T1000 (cell line): ENCODE data around the gene EXOC7.

Experiments used
- DNase-seq: peaks from one replicate; lab custom pipeline; 2025; ENCODE audit warnings: mixed read lengths; lab: John Stamatoyannopoulos, UW

Gene EXOC7, protein sequence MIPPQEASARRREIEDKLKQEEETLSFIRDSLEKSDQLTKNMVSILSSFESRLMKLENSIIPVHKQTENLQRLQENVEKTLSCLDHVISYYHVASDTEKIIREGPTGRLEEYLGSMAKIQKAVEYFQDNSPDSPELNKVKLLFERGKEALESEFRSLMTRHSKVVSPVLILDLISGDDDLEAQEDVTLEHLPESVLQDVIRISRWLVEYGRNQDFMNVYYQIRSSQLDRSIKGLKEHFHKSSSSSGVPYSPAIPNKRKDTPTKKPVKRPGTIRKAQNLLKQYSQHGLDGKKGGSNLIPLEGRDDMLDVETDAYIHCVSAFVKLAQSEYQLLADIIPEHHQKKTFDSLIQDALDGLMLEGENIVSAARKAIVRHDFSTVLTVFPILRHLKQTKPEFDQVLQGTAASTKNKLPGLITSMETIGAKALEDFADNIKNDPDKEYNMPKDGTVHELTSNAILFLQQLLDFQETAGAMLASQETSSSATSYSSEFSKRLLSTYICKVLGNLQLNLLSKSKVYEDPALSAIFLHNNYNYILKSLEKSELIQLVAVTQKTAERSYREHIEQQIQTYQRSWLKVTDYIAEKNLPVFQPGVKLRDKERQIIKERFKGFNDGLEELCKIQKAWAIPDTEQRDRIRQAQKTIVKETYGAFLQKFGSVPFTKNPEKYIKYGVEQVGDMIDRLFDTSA

DNA sequence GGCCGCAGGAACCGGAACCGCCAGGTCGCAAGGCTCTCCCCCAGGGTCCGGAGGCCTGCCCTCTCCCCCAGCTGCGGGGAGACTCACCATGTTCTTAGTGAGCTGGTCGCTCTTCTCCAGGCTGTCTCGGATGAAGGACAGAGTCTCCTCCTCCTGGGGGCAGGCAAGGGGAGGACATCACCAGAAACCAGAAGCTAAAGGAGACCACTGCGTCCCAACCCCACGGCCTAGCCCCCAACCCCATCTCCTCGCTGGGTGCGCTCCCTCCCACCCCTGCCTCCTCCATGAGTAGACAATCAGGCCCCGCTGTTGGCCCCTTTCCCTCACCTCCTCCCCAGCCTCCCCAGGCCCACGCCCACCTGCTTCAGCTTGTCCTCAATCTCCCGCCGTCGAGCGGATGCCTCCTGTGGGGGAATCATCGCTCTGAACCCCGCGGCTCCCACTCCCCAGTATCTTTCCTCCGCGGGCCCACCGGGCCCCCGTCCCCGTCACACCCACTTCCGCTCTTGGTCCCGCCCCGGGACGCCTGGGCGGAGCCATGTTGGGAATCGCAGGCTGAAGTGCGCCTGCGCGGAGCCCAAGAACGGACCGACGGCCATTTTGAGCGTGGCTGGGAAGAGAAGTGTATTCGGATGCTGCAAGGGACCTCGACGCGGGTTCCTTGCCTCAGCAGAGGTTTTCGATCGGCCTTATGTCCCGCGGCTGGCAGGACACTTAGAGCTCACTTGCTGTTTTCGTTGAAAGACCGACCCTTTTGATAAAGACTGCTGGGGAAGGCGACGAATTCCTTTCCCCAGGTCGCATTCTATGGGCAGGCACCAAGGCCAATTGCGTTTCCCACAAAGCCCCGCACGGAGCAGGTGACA lies at the start of gene EXOC7:
Gene EXOC7 (minus strand): TSS at position 514 of the 866 bp plus-strand sequence. CDS start 95 bp downstream, at position 419.
- DNase-seq: peak; percentile 90

DNA sequence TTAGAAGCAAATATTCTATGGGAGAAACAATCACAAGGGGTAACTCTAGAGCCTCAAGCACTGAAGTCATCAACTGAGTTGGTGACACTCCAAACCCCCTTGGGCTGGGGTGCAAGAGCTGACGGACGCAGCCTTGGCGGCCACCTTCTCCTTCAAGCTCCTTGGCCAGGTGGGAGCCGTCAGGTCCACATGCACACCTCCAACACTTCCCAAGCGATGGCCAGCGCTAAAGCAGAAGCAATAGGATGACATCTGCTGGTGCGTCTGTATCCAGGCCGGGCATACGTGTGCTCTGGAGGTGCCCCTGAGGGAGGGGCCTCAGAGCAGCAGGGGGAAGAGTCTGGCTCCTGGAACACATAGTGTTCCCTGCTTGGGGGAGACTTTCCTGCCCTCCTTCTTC lies 49.6 kb upstream of the EXOC7 start:
- no peak for DNase-seq

DNA sequence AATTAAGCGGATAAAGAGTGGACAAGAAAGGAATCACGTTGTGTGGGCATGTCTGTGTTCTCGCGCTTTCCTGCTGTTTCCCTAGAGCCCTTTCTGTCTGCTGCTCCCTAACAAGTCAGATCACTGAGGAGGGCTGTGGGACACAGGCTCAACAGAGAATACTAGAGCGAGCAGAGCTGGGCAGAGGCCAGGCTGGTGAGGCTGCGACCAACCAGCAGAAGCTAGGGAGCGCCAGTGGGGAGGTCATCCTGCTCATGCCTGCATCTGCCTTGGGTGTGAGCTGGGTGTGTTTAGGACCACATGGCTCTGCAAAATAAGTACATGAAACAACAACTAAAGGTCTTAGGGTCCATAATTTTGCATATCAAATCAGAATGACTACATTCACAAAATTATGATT lies 49.0 kb upstream of the EXOC7 start:
- DNase-seq: no peak

DNA sequence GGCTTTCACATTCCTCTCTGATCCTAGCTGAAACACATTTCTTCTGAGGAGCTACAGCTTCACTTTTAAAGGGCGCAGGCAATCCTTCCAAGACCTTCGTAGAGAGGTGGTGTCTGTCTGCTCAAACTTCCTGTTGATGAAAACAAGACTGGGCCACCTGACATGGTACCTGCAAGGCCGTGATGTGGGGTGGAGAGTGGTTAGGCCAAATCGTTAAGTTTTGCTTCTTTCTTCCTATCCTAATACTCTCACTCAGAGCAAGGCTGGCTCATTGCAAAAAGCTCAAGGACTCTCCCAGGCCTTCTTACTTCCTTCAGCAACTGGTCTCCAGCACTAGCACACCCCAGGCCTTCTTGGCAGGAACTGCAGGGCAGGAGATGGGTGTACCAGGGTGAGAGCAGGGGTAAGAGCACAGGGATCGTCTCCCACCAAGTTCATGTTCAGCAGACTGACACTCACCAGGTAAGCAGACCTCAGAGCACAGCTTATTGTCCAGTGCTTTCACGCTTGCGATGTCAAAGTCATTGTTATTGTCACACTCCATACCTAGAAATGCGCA lies 48.4 kb upstream of the EXOC7 start:
- DNase-seq: no peak

DNA sequence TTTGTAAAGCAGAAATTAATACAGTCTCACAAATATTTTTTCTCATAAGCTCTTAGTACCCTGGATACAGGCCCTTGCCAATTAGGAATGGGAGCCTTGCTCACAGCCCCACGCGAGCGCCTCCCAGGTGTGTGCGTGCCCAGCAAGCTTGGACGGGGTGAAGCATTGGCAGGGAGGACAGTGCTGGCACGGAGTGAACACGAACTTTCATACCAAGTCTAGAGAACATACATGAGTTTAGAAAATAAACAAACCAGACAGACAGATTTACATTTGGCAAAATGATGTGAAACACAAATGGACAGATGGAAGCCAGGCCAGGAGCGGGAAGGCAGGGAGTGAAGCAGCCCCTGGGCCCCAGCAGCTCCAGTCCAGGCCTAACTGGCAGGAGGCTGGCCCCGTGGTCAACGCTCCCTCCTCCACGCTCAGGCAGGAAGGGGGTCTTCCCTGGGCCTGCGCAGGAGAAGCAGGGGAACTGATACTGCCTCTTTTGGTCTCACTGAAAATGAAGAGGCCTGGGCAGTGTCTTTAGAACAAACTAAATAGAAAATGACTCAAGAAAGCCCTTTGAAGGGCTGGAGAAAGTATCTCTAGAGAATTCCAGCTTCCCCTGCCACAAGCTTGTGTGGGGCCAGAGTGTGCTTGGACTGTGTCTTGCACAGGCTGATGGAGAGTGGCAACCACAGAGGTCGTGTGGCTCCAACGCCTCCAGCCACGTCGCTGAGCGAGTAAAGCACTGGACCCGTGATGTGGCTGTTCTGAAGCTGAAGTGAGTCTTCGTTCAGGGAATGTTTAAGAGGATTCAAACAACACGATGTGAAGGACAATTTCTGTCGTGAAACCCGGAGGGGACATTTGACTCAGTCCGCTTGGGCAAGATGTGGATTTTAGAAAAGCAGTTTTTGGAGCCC lies 47.4 kb upstream of the EXOC7 start:
- no peak for DNase-seq

DNA sequence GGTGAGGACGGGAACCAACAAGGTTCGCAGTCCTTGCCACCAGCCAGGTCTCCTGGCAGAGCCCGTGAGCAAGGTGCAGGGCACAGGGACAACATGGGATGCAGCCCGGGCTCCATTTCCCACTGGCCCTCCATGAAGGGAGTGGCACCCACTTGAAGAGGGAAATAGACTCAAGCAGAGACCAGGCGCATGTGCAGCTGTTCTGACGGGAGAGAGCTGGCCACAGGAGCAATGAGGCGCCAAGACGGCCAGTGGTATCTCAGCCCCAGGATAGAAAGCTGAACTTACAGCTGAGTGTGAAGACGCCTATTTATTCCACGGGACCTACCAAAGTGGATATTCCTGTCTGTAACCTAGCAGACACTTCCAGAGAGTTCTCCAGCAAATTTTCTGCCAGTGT lies 45.6 kb upstream of the EXOC7 start:
- DNase-seq: no peak

DNA sequence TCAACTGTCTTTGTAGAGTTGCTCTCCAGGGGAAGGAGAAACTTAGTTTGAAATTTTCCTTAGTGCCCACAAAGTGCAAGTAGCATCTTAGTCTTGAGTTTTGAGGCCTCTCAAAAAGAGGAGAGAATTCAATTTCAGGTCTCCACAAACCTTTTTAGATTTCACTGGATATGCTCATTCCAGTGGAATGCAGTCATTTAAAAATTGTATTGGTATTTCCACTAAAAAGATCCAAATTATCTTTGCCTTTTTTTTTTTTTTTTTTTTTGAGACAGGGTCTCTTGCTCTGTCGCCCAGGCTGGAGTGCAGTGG lies 44.4 kb upstream of the EXOC7 start:
- DNase-seq: no peak

DNA sequence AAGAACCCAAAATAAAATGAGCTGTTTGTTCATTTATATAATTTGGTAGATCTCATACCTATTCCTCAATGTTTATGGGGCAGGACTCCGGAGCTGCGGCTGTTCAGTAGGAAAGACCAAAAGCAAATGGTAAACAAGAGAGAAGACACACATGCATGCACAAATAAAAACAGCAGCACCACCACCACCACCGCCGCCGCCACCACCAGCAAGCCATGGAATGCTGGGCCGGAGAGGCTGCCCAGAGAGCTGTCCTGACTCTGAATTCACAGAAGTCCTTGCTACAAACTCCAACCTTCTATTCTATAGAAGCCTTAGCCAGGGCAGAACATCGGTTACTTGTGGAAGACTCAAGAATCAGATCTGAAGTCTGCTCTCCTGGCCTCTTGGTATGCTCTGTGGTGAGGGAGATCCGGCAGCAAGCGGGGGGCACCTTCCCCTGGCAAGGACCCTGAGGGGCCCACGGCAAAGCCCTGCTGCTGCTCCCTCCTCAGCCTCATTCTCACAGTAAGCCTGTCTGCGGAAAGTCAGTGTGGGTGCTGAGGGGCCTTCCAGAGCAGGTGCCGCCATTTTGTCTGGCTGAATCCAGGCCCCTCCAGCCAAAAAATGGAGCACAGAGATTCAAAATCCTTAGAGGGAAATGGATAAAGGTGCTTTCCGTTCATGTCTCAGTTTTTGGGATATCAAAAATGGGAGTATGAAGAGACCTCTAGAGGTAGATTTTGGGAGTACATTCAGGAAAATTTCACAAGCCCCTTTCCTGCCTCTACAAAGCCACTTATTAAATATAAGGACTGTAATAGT lies 43.8 kb upstream of the EXOC7 start:
- no peak for DNase-seq

DNA sequence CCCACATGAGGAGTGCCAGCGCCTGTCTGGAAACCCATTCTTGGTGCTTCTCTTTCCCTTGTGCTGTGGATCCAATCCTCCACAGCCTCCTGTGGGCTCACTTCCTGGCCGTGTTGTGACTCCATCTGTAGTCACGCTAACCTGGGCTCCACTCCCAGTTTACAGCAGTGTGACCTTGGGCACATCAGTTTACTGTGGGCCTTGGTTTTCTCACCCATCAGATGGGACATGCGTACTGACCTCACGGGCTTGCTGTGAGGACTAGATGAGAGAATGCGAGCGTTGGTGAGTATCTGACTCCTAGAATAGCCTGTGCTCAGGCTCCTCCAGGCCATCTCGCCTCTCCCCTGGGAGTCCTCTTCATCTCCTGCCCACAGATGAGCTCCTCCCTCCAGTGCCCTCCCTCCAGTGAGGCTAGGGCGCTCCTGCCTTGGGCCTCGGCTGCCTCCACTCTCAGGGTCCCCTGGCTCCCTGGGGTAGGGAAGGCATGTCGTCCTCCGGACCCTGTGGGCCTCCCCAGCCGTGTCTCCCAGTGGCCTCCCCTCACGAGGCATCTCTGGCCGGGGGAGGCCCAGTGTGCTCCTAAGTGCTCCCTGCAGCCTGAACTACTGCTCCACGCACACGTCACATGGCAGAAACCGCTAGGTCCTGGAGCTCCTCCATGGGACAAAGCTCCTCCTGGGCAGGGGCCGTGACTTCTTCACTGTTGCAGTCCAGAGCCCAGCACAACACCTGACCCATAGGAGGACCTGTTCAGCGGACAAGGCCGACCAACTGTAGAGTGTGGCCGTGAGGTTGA lies 42.7 kb upstream of the EXOC7 start:
- no peak for DNase-seq

DNA sequence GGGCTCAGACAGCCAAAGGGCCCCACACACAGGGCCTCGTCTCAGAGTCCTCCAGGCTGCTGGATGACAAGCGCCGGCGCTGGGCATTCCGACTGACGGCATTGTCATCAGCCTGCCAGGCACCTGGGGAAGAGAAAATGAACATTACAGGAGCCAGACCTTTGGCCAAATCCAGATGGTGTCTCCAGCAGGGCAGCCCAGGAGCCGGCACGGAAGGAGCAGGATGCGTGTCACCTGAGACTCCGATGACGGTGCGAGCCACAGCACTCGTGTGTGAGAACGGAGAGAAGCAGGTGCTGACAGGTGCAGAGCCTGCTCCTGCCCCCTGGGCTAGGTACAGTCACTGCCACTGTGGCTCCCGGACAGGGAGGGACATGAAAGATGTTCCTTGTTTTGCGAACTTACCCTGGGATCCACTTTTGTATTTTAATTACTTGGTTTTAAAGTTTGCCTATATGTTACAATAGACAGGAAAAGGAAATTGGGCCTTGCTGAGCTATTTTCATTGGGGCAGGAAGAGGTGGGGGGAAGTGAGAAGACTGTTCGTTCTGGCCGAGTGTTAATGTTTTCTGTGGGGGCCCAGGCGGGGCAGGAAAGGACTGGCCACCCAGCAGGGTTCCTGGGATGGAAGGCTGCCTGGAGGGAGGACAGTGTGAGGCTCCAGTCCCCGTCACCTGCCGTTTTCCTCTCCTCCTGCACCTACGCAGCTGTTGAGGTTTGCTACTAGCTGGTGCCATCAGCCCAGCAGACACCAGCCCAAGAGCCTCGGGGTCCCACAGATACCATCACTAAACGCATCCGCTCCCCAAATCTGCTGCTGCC lies 41.9 kb upstream of the EXOC7 start:
- DNase-seq: no peak

DNA sequence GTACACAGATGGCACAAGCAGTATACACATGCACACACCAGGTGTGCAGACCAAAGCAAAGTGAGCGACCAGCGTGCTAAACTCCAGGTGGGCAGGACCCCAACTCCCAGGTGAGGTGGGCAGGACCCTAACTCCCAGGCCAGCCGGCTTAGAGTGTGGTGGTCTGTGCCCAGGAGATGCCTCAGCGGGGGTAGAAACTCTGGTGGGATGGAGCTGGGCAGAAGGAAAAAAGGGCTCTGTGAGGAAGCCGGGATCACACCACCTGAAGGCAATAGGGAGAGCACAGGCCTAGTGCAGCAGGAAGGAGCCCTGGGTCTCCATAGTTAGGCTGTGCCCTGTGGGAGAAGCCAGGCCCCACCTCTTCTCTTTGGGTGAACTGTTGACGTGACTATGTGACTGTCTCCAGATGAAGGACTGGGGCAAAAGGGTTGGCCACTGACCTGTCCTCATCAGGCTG lies 39.0 kb upstream of the EXOC7 start:
- no peak for DNase-seq

DNA sequence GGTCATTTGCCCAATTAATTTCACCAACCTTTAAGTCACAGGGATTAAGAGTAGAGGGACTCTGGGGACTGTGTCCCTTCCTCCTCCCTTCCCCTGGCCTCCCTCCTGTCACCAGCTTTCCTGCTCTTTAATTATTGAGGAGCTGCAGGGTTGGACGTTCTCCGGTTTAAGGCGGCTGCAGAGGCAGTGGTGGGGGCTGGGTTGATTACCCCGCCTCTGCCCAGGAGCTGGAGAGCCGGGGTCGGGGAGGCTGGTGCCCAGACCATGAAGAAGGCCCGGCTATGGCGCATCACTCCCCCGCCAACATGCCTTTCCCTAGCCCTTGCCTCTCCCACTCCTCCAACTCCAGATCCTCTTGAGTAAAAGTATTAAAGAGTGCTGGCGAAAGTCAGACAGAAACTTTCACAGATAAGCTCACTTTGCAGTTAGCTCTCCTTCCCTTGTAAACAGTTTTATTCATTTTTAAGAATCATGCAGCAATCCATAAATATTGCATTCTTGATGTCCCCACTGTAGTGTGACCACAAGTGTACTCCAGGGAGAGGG lies 38.5 kb upstream of the EXOC7 start:
- DNase-seq: no peak

DNA sequence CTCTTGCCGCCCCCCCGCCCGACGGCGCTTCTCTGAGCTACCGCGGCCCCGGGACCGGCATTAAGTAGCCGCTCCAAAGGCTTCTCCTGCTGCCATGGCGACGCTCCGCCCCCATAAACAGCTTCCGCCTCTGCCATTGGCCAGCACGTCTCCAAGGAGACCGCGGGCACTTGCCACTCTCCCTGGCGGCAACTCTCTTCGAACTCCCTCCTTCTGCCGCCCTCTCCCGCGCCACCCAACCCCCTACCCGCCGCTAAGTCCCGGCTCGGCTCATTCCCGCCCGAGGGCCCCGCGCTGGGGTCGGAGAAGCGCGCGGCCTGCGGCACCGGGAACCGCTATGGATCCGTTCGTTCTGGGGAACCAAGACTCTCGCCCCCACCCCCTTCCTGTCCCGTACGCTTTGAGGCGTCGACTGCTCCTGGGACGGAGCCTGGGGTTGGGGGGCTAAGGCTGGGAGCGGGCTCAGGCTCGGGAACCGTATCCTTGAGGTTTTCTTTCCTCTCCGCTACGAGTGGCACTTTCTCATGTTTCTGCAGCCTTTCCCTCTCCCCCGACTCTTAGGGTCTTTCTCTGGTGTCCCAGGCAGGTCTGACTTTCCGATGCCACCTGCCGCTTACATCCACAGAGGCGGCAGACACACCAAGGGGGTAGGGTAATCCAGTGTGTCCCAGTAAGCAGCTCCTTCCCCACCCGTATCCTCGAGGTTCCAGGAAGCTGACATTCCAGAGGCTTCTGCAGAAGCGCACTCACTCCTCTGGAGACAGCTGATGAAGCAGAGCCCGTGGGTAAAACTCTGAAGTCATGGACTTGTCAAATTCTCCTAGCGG lies 37.8 kb upstream of the EXOC7 start, which contains the start of gene FOXJ1:
Gene FOXJ1 (minus strand): TSS at position 34 of the 827 bp plus-strand sequence. CDS start 850 bp downstream, outside the sequence.
- DNase-seq: peak; percentile 83

DNA sequence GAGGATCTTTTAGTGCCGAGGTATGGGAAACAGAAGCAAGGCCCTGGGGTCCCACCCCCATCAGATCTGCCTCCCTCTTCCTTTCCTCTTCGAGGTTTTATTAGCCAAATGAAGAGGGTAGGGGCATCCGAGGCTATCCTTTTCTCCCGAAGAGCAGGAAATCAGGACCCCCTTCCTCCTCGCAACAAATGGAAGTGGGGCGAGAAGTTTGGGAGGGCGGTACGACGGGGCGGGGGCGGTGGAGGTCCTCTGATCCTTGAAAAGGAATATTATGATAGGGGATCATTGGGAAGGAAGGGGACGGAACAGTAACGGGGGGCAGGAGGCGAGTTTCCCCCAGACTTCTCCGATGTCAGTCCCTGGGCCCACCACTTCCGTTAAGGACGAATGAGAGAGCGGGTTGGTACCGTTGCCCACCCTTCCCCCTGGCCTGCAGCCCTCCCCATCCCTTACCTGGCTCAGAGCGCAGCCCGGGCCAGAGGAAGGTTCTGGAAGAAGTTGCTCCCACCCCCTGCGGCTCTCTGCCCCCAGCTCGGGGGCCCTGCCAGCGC lies 37.1 kb upstream of the EXOC7 start:
- DNase-seq: no peak

DNA sequence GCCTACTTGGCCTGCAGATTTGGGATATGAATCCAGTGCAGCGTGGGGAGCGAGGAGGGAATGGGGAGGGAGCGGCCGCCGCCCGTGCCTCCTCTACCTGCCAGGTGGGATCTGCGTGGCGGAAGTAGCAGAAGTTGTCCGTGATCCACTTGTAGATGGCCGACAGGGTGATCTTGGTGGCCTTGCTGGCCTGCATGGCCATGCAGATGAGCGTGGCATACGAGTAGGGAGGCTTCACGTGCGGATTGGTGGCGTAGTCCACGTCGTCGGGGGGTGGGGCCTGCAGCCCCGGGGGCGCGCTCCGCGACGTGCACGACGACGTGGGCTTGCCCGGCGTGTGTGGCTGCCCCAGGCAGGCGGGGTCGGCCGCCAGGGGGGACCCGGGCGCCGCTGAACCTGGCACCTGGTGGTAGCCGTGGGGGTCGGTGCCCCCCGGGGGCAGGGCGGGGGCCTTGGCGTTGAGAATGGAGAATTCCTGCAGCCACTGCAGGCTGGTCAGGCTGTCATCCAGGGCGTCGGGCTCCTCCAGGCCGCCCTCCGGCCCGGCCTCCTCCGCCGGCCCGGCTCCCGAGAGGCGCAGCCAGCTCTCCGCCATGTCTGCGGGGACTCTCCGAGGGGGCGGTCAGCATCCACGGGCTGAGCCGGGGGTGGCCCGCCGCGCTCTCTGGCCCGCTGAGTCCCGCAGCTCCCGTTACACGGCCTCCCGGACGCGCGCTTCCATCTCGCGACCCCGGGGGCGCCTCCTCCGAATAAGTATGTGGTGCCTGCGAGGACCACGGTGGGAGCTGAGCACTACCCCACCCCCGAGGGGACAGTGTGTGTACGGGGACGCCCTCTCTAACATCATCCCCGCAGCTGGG lies 36.4 kb upstream of the EXOC7 start:
- no peak for DNase-seq
